NCI-H128 (cell line): ENCODE results near the gene GATA5.

ENCODE experiments used
- DNase-seq: peaks from one replicate; lab custom pipeline; 2025; ENCODE audit not compliant: unreplicated experiment; lab: John Stamatoyannopoulos, UW

Gene GATA5

GRCh38 chr20:62488470-62488869 is 12.7 kb upstream of the GATA5 start:
- no peak for DNase-seq

- DNase-seq, result no peak
These were observed 12.0 kb upstream of the GATA5 start for GRCh38 chr20:62487561-62488354.

GRCh38 chr20:62487118-62487517 is 11.3 kb upstream of the GATA5 start:
- DNase-seq, result no peak

- DNase-seq, result no peak
These were observed 10.7 kb upstream of the GATA5 start for GRCh38 chr20:62486484-62486883.

GRCh38 chr20:62485701-62486089 is 9.9 kb upstream of the GATA5 start:
- no peak for DNase-seq

GRCh38 chr20:62485062-62485700 is 9.4 kb upstream of the GATA5 start:
- DNase-seq, result no peak

GRCh38 chr20:62484478-62484877 is 8.7 kb upstream of the GATA5 start:
- DNase-seq, result no peak

GRCh38 chr20:62483613-62484458 is 8.0 kb upstream of the GATA5 start:
- DNase-seq, result no peak

GRCh38 chr20:62482974-62483373 is 7.2 kb upstream of the GATA5 start:
- no peak for DNase-seq

GRCh38 chr20:62482146-62482809 is 6.5 kb upstream of the GATA5 start:
- no peak for DNase-seq

- DNase-seq, result no peak
These were observed 5.8 kb upstream of the GATA5 start for GRCh38 chr20:62481425-62482145.

- no peak for DNase-seq
These were observed 4.5 kb upstream of the GATA5 start for GRCh38 chr20:62480318-62480717.

- DNase-seq, result no peak
These were observed 3.9 kb upstream of the GATA5 start for GRCh38 chr20:62479656-62480055.

GRCh38 chr20:62479156-62479555 is 3.4 kb upstream of the GATA5 start:
- DNase-seq, result no peak

GRCh38 chr20:62477669-62478455 is 2.1 kb upstream of the GATA5 start:
- no peak for DNase-seq

GRCh38 chr20:62476056-62476838 is 452 bp upstream of the GATA5 start:
- no peak for DNase-seq

GRCh38 chr20:62475027-62475771 is 596 bp downstream of the GATA5 start:
- no peak for DNase-seq

GRCh38 chr20:62474604-62475026 is 1.2 kb downstream of the GATA5 start:
- no peak for DNase-seq
